Tibial nerve (tissue), 4 donors: ENCODE data around the gene BCL2. TPM values are rescaled to one million over a fixed set of nuclear protein-coding genes. Genes with fewer than 3 reads are reported as not detected.

ENCODE experiments used
- DNase-seq, 2 donors: peaks; one replicate each; pipeline ENCODE4 v3.0.0-alpha.2; 2019; ENCODE audit warnings: low spot score in 2 of 2
- H3K27ac ChIP-seq, 4 donors: fragments of 200-600 bp; sonication (generic) in 3 of 4; one replicate each; pipeline ENCODE4 v1.5.1; 2017 to 2019; ENCODE audit warnings: mild to moderate bottlenecking in 1 of 4
- H3K27me3 ChIP-seq, 2 donors: fragments of 200-600 bp; sonication (generic) in 1 of 2; one replicate each; pipeline versions ENCODE4 v1.5.1 to v1.6.0; 2017 to 2019
- H3K36me3 ChIP-seq, 3 donors: fragments of 200-600 bp; sonication (generic); one replicate each; pipeline ENCODE4 v1.5.1; 2018 to 2019
- H3K4me1 ChIP-seq, 4 donors: fragments of 200-600 bp; sonication (generic) in 3 of 4; one replicate each; pipeline ENCODE4 v1.5.1; 2017 to 2019
- H3K4me3 ChIP-seq, 4 donors: fragments of 200-600 bp; sonication (generic) in 3 of 4; one replicate each; pipeline ENCODE4 v1.5.1; 2017 to 2019; ENCODE audit warnings: mild to moderate bottlenecking in 1 of 4, moderate library complexity in 1 of 4
- H3K9me3 ChIP-seq, 4 donors: fragments of 200-600 bp; sonication (generic) in 3 of 4; one replicate each; pipeline ENCODE4 v1.5.1; 2017 to 2019
- CTCF ChIP-seq, 5 experiments: fragments of 200-600 bp in 3 of 5; fragments of 450-650 bp in 2 of 5; sonication (generic) in 3 of 5; IDR thresholded peaks; one replicate each; pipeline ENCODE4 v1.5.1; 2016 to 2019; ENCODE audit warnings: antibody characterized with exemption in 5 of 5, mild to moderate bottlenecking in 3 of 5, moderate library complexity in 2 of 5
- EP300 ChIP-seq, 2 donors: sonication (generic); formaldehyde crosslinking; IDR thresholded peaks; one replicate each; pipeline ENCODE4 v1.6.1; 2017; ENCODE audit warnings: antibody characterized with exemption in 2 of 2, mild to moderate bottlenecking in 1 of 2
- POLR2A ChIP-seq, 2 donors: fragments of 450-650 bp; IDR thresholded peaks; one replicate each; pipeline ENCODE4 v1.6.1; 2017; ENCODE audit warnings: antibody characterized with exemption in 2 of 2, mild to moderate bottlenecking in 2 of 2, moderate library complexity in 2 of 2
- WGBS, 2 donors: methylation state at CpG; one replicate each; pipeline ENCODE4 v1.1.5; 2018; 5-methylcytosine and 5-hydroxymethylcytosine counted together
- total RNA-seq, 4 donors: library from RNA; depleted of rRNA; stranded (reverse); fragments of >200 nt; gene quantifications; one replicate each; pipeline ENCODE4 v1.1.0, GENCODE V29; 2016

Gene BCL2
- total RNA-seq, 4 donors from 2014 or later, result 54.7 to 79.1 (median 67.0) TPM

GRCh38 chr18:63102941-63103744 lies 216.4 kb downstream of the BCL2 start:
- H3K4me1 ChIP-seq, result no peaks in the 10 kb centered on the region
- no peaks in the 10 kb centered on the region for H3K9me3 ChIP-seq
- WGBS, 2 donors, result 73 to 76% methylated on average over 7 of the region's 7 CpGs
- H3K27me3 ChIP-seq, result no peaks in the 10 kb centered on the region
- no peaks in the 10 kb centered on the region for H3K36me3 ChIP-seq
- H3K4me3 ChIP-seq, result no peak overlapping the region
- no peak overlapping the region for H3K27ac ChIP-seq
- TF ChIP-seq EP300 (IDR thresholded peaks at IDR 0.05) (no peak), CTCF (IDR thresholded peaks at IDR 0.05) (no peak), POLR2A (IDR thresholded peaks at IDR 0.05) (no peak)
- DNase-seq, result no peak

GRCh38 chr18:63100630-63101055 lies 218.9 kb downstream of the BCL2 start:
- Histone ChIP-seq H3K4me1 (peaks cover 0 to 8% (median 0%) of the 10 kb centered on the region in 4 donors), H3K27ac (no peak overlapping the region), H3K36me3 (no peaks in the 10 kb centered on the region), H3K4me3 (no peak overlapping the region), H3K27me3 (no peaks in the 10 kb centered on the region), H3K9me3 (no peaks in the 10 kb centered on the region)
- DNase-seq, result no peak
- 89 to 94% methylated on average over 7 of the region's 7 CpGs for WGBS, 2 donors
- TF ChIP-seq POLR2A (IDR thresholded peaks at IDR 0.05), result no peak
- TF ChIP-seq EP300 (IDR thresholded peaks at IDR 0.05), result no peak
- no peak for TF ChIP-seq CTCF (IDR thresholded peaks at IDR 0.05)

- Histone ChIP-seq H3K9me3 (no peaks in the 10 kb centered on the region), H3K27ac (no peak overlapping the region), H3K4me1 (peaks cover 0 to 8% (median 0%) of the 10 kb centered on the region in 4 donors), H3K4me3 (no peak overlapping the region), H3K36me3 (no peaks in the 10 kb centered on the region), H3K27me3 (no peaks in the 10 kb centered on the region)
- 81 to 87% methylated on average over 7 of the region's 10 CpGs for WGBS, 2 donors
- DNase-seq, result no peak
- TF ChIP-seq EP300 (IDR thresholded peaks at IDR 0.05) (no peak), POLR2A (IDR thresholded peaks at IDR 0.05) (no peak), CTCF (IDR thresholded peaks at IDR 0.05) (no peak)
Observed at GRCh38 chr18:63099848-63100629, 219.5 kb downstream of the BCL2 start.

- 67 to 72% methylated on average over 14 of the region's 14 CpGs for WGBS, 2 donors
- no peaks in the 10 kb centered on the region for H3K9me3 ChIP-seq
Observed at GRCh38 chr18:63099091-63099840, 220.3 kb downstream of the BCL2 start.

More at GRCh38 chr18:63099091-63099840, 220.3 kb downstream of the BCL2 start:
- no peaks in the 10 kb centered on the region for H3K36me3 ChIP-seq
- H3K4me1 ChIP-seq, result peaks cover 0 to 8% (median 0%) of the 10 kb centered on the region in 4 donors
- H3K27ac ChIP-seq, result peak overlapping the region in 1 of 4 donors; percentile 8
- no peak for TF ChIP-seq POLR2A (IDR thresholded peaks at IDR 0.05)
- no peak for TF ChIP-seq EP300 (IDR thresholded peaks at IDR 0.05)
- no peak for TF ChIP-seq CTCF (IDR thresholded peaks at IDR 0.05)
- DNase-seq, result no peak
- H3K27me3 ChIP-seq, result no peaks in the 10 kb centered on the region
- no peak overlapping the region for H3K4me3 ChIP-seq
